ENCODE results near the gene BMP5.

DNA sequence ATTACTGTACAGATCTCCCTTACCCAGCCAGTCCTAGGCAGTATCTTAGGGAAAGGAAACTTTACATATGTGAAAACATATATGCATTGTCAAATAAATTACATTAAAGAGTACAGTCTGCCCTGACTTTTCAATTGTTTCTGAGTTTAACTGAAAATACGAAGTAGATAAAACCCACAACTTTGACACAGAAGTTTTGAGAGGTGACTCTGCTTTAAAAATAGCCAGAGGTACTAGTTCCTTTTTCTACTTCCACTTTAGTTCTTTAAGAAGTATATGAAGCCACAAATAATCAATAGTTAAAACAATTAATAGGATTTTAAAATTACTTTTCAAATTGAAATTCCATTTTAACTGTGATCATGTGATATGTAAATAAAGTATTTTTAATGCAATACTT is 62.9 kb downstream of the BMP5 start:
- TF ChIP-seq EZH2 (optimal IDR thresholded peaks at IDR 0.05; ENCODE audit: low read depth, low read length) = no peak
- TF ChIP-seq, protein P1, sequence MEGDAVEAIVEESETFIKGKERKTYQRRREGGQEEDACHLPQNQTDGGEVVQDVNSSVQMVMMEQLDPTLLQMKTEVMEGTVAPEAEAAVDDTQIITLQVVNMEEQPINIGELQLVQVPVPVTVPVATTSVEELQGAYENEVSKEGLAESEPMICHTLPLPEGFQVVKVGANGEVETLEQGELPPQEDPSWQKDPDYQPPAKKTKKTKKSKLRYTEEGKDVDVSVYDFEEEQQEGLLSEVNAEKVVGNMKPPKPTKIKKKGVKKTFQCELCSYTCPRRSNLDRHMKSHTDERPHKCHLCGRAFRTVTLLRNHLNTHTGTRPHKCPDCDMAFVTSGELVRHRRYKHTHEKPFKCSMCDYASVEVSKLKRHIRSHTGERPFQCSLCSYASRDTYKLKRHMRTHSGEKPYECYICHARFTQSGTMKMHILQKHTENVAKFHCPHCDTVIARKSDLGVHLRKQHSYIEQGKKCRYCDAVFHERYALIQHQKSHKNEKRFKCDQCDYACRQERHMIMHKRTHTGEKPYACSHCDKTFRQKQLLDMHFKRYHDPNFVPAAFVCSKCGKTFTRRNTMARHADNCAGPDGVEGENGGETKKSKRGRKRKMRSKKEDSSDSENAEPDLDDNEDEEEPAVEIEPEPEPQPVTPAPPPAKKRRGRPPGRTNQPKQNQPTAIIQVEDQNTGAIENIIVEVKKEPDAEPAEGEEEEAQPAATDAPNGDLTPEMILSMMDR (IDR thresholded peaks at IDR 0.05; ENCODE audit: low read length) = no peak
- TF ChIP-seq EZH2phosphoT487 (IDR thresholded peaks at IDR 0.05; ENCODE audit: low read length) = no peak

Data from MM.1S (cell line).